HCT116 (cell line): ENCODE data around the gene CTIF.

Experiments used
- CTCF ChIP-seq, 3 experiments: fragments of 200-600 bp in 1 of 3; sonication (generic) in 1 of 3; IDR thresholded peaks in 2 of 3; conservative IDR thresholded peaks in 1 of 3; 2 replicates each; pipeline ENCODE4 v1.5.1; 2012 to 2017; ENCODE audit warnings: low read depth in 2 of 3, low read length in 2 of 3, antibody characterized with exemption in 1 of 3, borderline replicate concordance in 1 of 3, control low read depth in 1 of 3, mild to moderate bottlenecking in 1 of 3, mixed read lengths in 1 of 3, mixed run types in 1 of 3, moderate library complexity in 1 of 3; ENCODE audit not compliant: insufficient read depth in 1 of 3
- POLR2AphosphoS5 ChIP-seq: IDR thresholded peaks from 2 replicates; pipeline ENCODE4 v1.6.1; 2011; ENCODE audit warnings: mild to moderate bottlenecking, low read depth, low read length, moderate library complexity
- RAD21 ChIP-seq: IDR thresholded peaks from 2 replicates; pipeline ENCODE4 v1.6.1; 2012; ENCODE audit warnings: low read depth, mild to moderate bottlenecking
- SRF ChIP-seq: IDR thresholded peaks from 2 replicates; pipeline ENCODE4 v1.6.1; 2012; ENCODE audit warnings: low read depth
- ZNF274 ChIP-seq: fragments of 200-500 bp; sonication (Bioruptor generic); IDR thresholded peaks from 2 replicates; pipeline ENCODE4 v1.6.1; 2014; ENCODE audit warnings: mild to moderate bottlenecking, low read depth, low read length, inconsistent platforms

GRCh38 chr18:48724939-48725338, 186.1 kb downstream of the CTIF start:
- TF ChIP-seq CTCF (IDR thresholded peaks at IDR 0.05 in 2 of 3, conservative IDR thresholded peaks at IDR 0.05 in 1 of 3; ENCODE audit: borderline replicate concordance in 1 of 3, insufficient read depth in 1 of 3, low read depth in 2 of 3, low read length in 2 of 3), result no peak
- TF ChIP-seq POLR2AphosphoS5, result no peak
- no peak for TF ChIP-seq SRF
- TF ChIP-seq ZNF274, result no peak
- no peak for TF ChIP-seq RAD21
